ENCODE results near the gene CMTM5. TPM values are rescaled to one million over a fixed set of nuclear protein-coding genes. Genes with fewer than 3 reads are reported as not detected.

Gene CMTM5
- total RNA-seq, 1 donor from 2014 or later: 0.26 TPM

GRCh38 chr14:23402296-23403138 lies 25.7 kb downstream of the CMTM5 start:
- peaks cover 12% of the 10 kb centered on the region for H3K27me3 Mint-ChIP-seq (ENCODE audit: unreplicated experiment)
- H3K4me1 Mint-ChIP-seq (ENCODE audit: unreplicated experiment): no peaks in the 10 kb centered on the region
- peaks cover 3% of the 10 kb centered on the region for H3K36me3 Mint-ChIP-seq (ENCODE audit: low read depth, unreplicated experiment)
- TF ChIP-seq CTCF (IDR thresholded peaks at IDR 0.05; ENCODE audit: unreplicated experiment): no peak
- H3K9me3 Mint-ChIP-seq (ENCODE audit: unreplicated experiment): no peaks in the 10 kb centered on the region
- H3K4me3 Mint-ChIP-seq (ENCODE audit: unreplicated experiment): no peak overlapping the region
- DNase-seq (ENCODE audit: low spot score): no peak
- no peak overlapping the region for H3K27ac Mint-ChIP-seq (ENCODE audit: unreplicated experiment)

- no peak for DNase-seq (ENCODE audit: low spot score)
- no peak overlapping the region for H3K4me3 Mint-ChIP-seq (ENCODE audit: unreplicated experiment)
- H3K4me1 Mint-ChIP-seq (ENCODE audit: unreplicated experiment): no peaks in the 10 kb centered on the region
- H3K27me3 Mint-ChIP-seq (ENCODE audit: unreplicated experiment): peaks cover 12% of the 10 kb centered on the region
- no peak overlapping the region for H3K27ac Mint-ChIP-seq (ENCODE audit: unreplicated experiment)
- no peaks in the 10 kb centered on the region for H3K9me3 Mint-ChIP-seq (ENCODE audit: unreplicated experiment)
- no peak for TF ChIP-seq CTCF (IDR thresholded peaks at IDR 0.05; ENCODE audit: unreplicated experiment)
- H3K36me3 Mint-ChIP-seq (ENCODE audit: low read depth, unreplicated experiment): peaks cover 3% of the 10 kb centered on the region
Observed at GRCh38 chr14:23403139-23403438, 26.2 kb downstream of the CMTM5 start.

GRCh38 chr14:23403908-23404307 lies 27.1 kb downstream of the CMTM5 start:
- Mint-ChIP-seq H3K4me3 (ENCODE audit: unreplicated experiment) (no peak overlapping the region), H3K27ac (ENCODE audit: unreplicated experiment) (no peak overlapping the region), H3K27me3 (ENCODE audit: unreplicated experiment) (peaks cover 13% of the 10 kb centered on the region), H3K4me1 (ENCODE audit: unreplicated experiment) (peaks cover 4% of the 10 kb centered on the region), H3K36me3 (ENCODE audit: low read depth, unreplicated experiment) (peaks cover 3% of the 10 kb centered on the region), H3K9me3 (ENCODE audit: unreplicated experiment) (no peaks in the 10 kb centered on the region)
- no peak for TF ChIP-seq CTCF (IDR thresholded peaks at IDR 0.05; ENCODE audit: unreplicated experiment)
- no peak for DNase-seq (ENCODE audit: low spot score)

GRCh38 chr14:23404331-23404900 lies 27.6 kb downstream of the CMTM5 start:
- TF ChIP-seq CTCF (IDR thresholded peaks at IDR 0.05; ENCODE audit: unreplicated experiment): no peak
- Mint-ChIP-seq H3K27me3 (ENCODE audit: unreplicated experiment) (peaks cover 15% of the 10 kb centered on the region), H3K36me3 (ENCODE audit: low read depth, unreplicated experiment) (peaks cover 3% of the 10 kb centered on the region), H3K27ac (ENCODE audit: unreplicated experiment) (peak overlapping the region; percentile 3), H3K9me3 (ENCODE audit: unreplicated experiment) (no peaks in the 10 kb centered on the region), H3K4me3 (ENCODE audit: unreplicated experiment) (no peak overlapping the region), H3K4me1 (ENCODE audit: unreplicated experiment) (peaks cover 7% of the 10 kb centered on the region)
- DNase-seq (ENCODE audit: low spot score): no peak

- no peaks in the 10 kb centered on the region for H3K9me3 Mint-ChIP-seq (ENCODE audit: unreplicated experiment)
- H3K27me3 Mint-ChIP-seq (ENCODE audit: unreplicated experiment): peaks cover 16% of the 10 kb centered on the region
- peaks cover 3% of the 10 kb centered on the region for H3K36me3 Mint-ChIP-seq (ENCODE audit: low read depth, unreplicated experiment)
- peaks cover 7% of the 10 kb centered on the region for H3K4me1 Mint-ChIP-seq (ENCODE audit: unreplicated experiment)
- TF ChIP-seq CTCF (IDR thresholded peaks at IDR 0.05; ENCODE audit: unreplicated experiment): no peak
- no peak for DNase-seq (ENCODE audit: low spot score)
- peak overlapping the region; percentile 3 for H3K27ac Mint-ChIP-seq (ENCODE audit: unreplicated experiment)
- H3K4me3 Mint-ChIP-seq (ENCODE audit: unreplicated experiment): no peak overlapping the region
Observed at GRCh38 chr14:23405096-23405495, 28.2 kb downstream of the CMTM5 start.
